Fibroblast of lung (primary cell): ENCODE measurements around the gene GPHN.

Source experiments
- EZH2 ChIP-seq: IDR thresholded peaks from 2 replicates; pipeline ENCODE4 v1.5.1; 2012; ENCODE audit warnings: low read length, control low read depth, mild to moderate bottlenecking; ENCODE audit errors: missing control alignments
- TF ChIP-seq, protein P1 (sequence below), 2 donors: IDR thresholded peaks in 1 of 2; conservative IDR thresholded peaks in 1 of 2; 1 replicate in 1 of 2; 2 replicates in 1 of 2; pipeline ENCODE4 v1.5.1; 2011 to 2012; ENCODE audit warnings: low read length in 2 of 2, control low read depth in 1 of 2, inconsistent platforms in 1 of 2, low read depth in 1 of 2, mild to moderate bottlenecking in 1 of 2

DNA sequence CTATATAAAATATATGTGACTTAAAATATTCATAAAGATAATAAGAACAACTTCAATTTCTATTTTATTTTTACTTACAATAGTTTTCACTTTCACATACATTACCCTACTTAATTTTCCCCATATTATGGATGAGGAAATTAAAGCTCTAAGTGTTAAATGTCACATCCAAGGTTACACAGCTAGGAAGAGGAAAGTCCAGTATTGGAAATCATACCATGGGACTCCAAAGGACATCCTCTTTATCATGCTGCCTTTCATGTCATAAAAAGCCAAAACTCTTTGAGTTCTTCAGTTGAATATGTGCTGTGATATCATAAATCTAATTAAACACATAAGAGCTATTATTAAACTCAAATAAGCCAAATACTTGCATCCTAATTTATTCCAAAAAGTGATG, 508.9 kb downstream of the GPHN start:
- TF ChIP-seq, protein P1, sequence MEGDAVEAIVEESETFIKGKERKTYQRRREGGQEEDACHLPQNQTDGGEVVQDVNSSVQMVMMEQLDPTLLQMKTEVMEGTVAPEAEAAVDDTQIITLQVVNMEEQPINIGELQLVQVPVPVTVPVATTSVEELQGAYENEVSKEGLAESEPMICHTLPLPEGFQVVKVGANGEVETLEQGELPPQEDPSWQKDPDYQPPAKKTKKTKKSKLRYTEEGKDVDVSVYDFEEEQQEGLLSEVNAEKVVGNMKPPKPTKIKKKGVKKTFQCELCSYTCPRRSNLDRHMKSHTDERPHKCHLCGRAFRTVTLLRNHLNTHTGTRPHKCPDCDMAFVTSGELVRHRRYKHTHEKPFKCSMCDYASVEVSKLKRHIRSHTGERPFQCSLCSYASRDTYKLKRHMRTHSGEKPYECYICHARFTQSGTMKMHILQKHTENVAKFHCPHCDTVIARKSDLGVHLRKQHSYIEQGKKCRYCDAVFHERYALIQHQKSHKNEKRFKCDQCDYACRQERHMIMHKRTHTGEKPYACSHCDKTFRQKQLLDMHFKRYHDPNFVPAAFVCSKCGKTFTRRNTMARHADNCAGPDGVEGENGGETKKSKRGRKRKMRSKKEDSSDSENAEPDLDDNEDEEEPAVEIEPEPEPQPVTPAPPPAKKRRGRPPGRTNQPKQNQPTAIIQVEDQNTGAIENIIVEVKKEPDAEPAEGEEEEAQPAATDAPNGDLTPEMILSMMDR (conservative IDR thresholded peaks at IDR 0.05 in 1 of 2, IDR thresholded peaks at IDR 0.05 in 1 of 2; ENCODE audit: low read depth in 1 of 2, low read length in 2 of 2), result no peak
- TF ChIP-seq EZH2, result no peak
